ENCODE data around the gene SORCS1. TPM values are rescaled to one million over a fixed set of nuclear protein-coding genes. Genes with fewer than 3 reads are reported as not detected.

SORCS1 gene
- total and polyA plus RNA-seq, 2 of the 8 experiments (the other 6 are each of a cell fraction or from before 2014, with no cell fraction given) = 4.1 to 4.6 TPM

GRCh38 chr10:106958589-106959361 lies 205.7 kb downstream of the SORCS1 start:
- no peak overlapping the region for H3K27ac ChIP-seq (ENCODE audit: low read depth, low read length)
- TF ChIP-seq CTBP2 (IDR thresholded peaks at IDR 0.05; ENCODE audit: borderline replicate concordance, insufficient read depth, insufficient read length, low read length) (no peak), RAD21 (IDR thresholded peaks at IDR 0.05 in 1 of 2, conservative IDR thresholded peaks at IDR 0.05 in 1 of 2; ENCODE audit: low read depth in 2 of 2, low read length in 2 of 2) (no peak), CEBPB (IDR thresholded peaks at IDR 0.05; ENCODE audit: low read depth, low read length) (no peak), CBX5 (IDR thresholded peaks at IDR 0.05; ENCODE audit: low read depth, low read length) (no peak), RNF2 (IDR thresholded peaks at IDR 0.05; ENCODE audit: borderline replicate concordance, low read depth, low read length, missing control alignments, poor library complexity, severe bottlenecking) (no peak), TAF7 (optimal IDR thresholded peaks at IDR 0.05; ENCODE audit: borderline replicate concordance, low read depth, low read length) (no peak), E2F6 (IDR thresholded peaks at IDR 0.05) (no peak), FOSL1 (IDR thresholded peaks at IDR 0.05; ENCODE audit: insufficient read depth, low read depth, low read length) (no peak), KDM4A (IDR thresholded peaks at IDR 0.05; ENCODE audit: low read depth, low read length, severe bottlenecking) (no peak), CREB1 (IDR thresholded peaks at IDR 0.05) (no peak), BRCA1 (IDR thresholded peaks at IDR 0.05; ENCODE audit: low read depth, low read length) (no peak)

More at GRCh38 chr10:106958589-106959361, 205.7 kb downstream of the SORCS1 start:
- Histone ChIP-seq H4K8ac (ENCODE audit: extremely low read depth, insufficient read depth, low read length) (no peak overlapping the region), H3K27me3 (replicated peaks in 1 of 4; ENCODE audit: control insufficient read depth in 3 of 4, extremely low read depth in 1 of 4, insufficient read depth in 3 of 4, low read length in 3 of 4) (no peaks in the 10 kb centered on the region), H3K79me2 (ENCODE audit: control insufficient read depth in 1 of 2, insufficient read depth in 2 of 2, low read length in 2 of 2) (no peaks in the 10 kb centered on the region), H3K9me3 (ENCODE audit: insufficient read depth in 2 of 2, low read depth in 1 of 2, low read length in 1 of 2) (no peaks in the 10 kb centered on the region), H4K5ac (ENCODE audit: insufficient read length, low read depth, low read length) (no peak overlapping the region), H3K23me2 (ENCODE audit: low read depth, low read length) (no peaks in the 10 kb centered on the region), H4K91ac (replicated peaks; ENCODE audit: insufficient read length, low read length) (no peak overlapping the region), H4K20me1 (replicated peaks in 1 of 2; ENCODE audit: control insufficient read depth in 1 of 2, insufficient read depth in 2 of 2, low read length in 2 of 2) (no peaks in the 10 kb centered on the region), H3K56ac (replicated peaks; ENCODE audit: insufficient read length, low read depth, low read length) (no peak overlapping the region), H2BK12ac (ENCODE audit: low read depth, low read length) (no peak overlapping the region), H3K23ac (ENCODE audit: insufficient read length) (no peak overlapping the region), H2AFZ (ENCODE audit: low read length) (no peak overlapping the region), H2BK15ac (ENCODE audit: low read length) (no peak overlapping the region), H3K4me2 (ENCODE audit: insufficient read depth in 1 of 2, low read depth in 2 of 2, low read length in 2 of 2) (no peak overlapping the region), H3K14ac (ENCODE audit: insufficient read length) (no peak overlapping the region), H2AK5ac (ENCODE audit: low read depth, low read length) (no peak overlapping the region), H3K79me1 (ENCODE audit: low read depth, low read length) (no peaks in the 10 kb centered on the region), H2BK20ac (ENCODE audit: low read length) (no peak overlapping the region), H2BK120ac (replicated peaks; ENCODE audit: low read depth, low read length) (no peak overlapping the region), H3K9ac (replicated peaks in 1 of 4; ENCODE audit: extremely low read depth in 1 of 4, low read depth in 3 of 4, low read length in 3 of 4) (no peak overlapping the region), H3K36me3 (ENCODE audit: control insufficient read depth in 2 of 4, insufficient read depth in 4 of 4, low read length in 3 of 4) (no peaks in the 10 kb centered on the region), H3K4me3 (ENCODE audit: extremely low read depth in 1 of 4, insufficient read depth in 2 of 4, low read depth in 3 of 4, low read length in 4 of 4) (no peak overlapping the region), H3K4ac (replicated peaks; ENCODE audit: insufficient read length, low read depth, low read length) (no peak overlapping the region), H3K4me1 (replicated peaks in 1 of 4; ENCODE audit: control insufficient read depth in 3 of 4, insufficient read depth in 4 of 4, low read length in 3 of 4) (peaks cover 0 to 9% (median 1%) of the 10 kb centered on the region in 4 experiments; a peak in 2 of 7 replicates), H3K18ac (ENCODE audit: extremely low read depth, low read length) (no peak overlapping the region), H2BK5ac (ENCODE audit: low read depth, low read length) (no peak overlapping the region)
- ChIA-PET CTCF (ENCODE audit: partially characterized antibody) (interaction anchor here (1.2 kb wide), 1 partner anchor 253 kb away, joined by 4 read pairs; no protein-coding TSS in a partner anchor), POLR2A (ENCODE audit: partially characterized antibody) (no interaction called here)
- WGBS, 2 experiments (ENCODE audit: extremely low coverage in 1 of 2, insufficient coverage in 1 of 2, insufficient read length in 1 of 2, insufficient replicate concordance in 2 of 2, low coverage in 1 of 2, low lambda C conversion rate in 2 of 2, missing lambda C conversion rate in 1 of 2) = 82% methylated on average over 11 of the region's 11 CpGs; no CpG with 5 or more reads in 1 of the 2 experiments
- DNase-seq (ENCODE audit: low read depth in 1 of 2, low spot score in 2 of 2) = no peak
- no peak for FAIRE-seq
